CD4-positive, alpha-beta T cell (primary cell): ENCODE data around the gene REC8. TPM values are rescaled to one million over a fixed set of nuclear protein-coding genes. Genes with fewer than 3 reads are reported as not detected.
"Not testable (repeated sequence)": the region's sequence is repeated elsewhere in the genome, so short reads cannot be mapped to it uniquely, and the experiment has no call there.

Source experiments
- ATAC-seq: fragments of 200-7000 bp; cut with Tn5 transposase; one replicate; pipeline ENCODE4 v1.10.0; 2022; ENCODE audit warnings: mild to moderate bottlenecking; ENCODE audit not compliant: poor library complexity
- CTCF ChIA-PET: fragments of 350-600 bp; sonication (Branson Sonifier 250); formaldehyde crosslinking; loops from one replicate; lab custom pipeline; 2021; ENCODE audit warnings: antibody characterized with exemption, inconsistent platforms; lab: Charles Lee
- POLR2A ChIA-PET: fragments of 350-600 bp; sonication (Branson Sonifier 250); formaldehyde crosslinking; loops from one replicate; lab custom pipeline; 2021; ENCODE audit warnings: antibody characterized with exemption, inconsistent platforms; lab: Charles Lee
- DNase-seq, 14 experiments: peaks; one replicate each; pipeline ENCODE4 v3.0.0-alpha.2; 2013 to 2020; ENCODE audit warnings: mixed read lengths in 2 of 14
- H3K27ac ChIP-seq, 2 donors: one replicate each; pipeline versions ENCODE4 v1.5.1 to v1.7.0; 2013; ENCODE audit warnings: low read length in 2 of 2, low read depth in 1 of 2, mild to moderate bottlenecking in 1 of 2
- H3K27me3 ChIP-seq, 2 experiments: 1 replicate in 1 of 2; 2 replicates in 1 of 2; pipeline versions ENCODE4 v1.6.1 to v1.7.0; 2013; ENCODE audit warnings: low read length in 2 of 2, control low read depth in 1 of 2, mild to moderate bottlenecking in 1 of 2, moderate library complexity in 1 of 2; ENCODE audit not compliant: insufficient read depth in 2 of 2, control insufficient read depth in 1 of 2
- H3K36me3 ChIP-seq: one replicate; pipeline ENCODE4 v1.6.1; 2013; ENCODE audit warnings: low read length, control low read depth; ENCODE audit not compliant: insufficient read depth
- H3K4me1 ChIP-seq: one replicate; pipeline ENCODE4 v1.6.1; 2013; ENCODE audit warnings: low read length, control low read depth; ENCODE audit not compliant: insufficient read depth
- H3K4me3 ChIP-seq: one replicate; pipeline ENCODE4 v1.5.1; 2013; ENCODE audit warnings: mild to moderate bottlenecking, low read length, moderate library complexity
- H3K9me3 ChIP-seq, 2 experiments: 1 replicate in 1 of 2; 2 replicates in 1 of 2; pipeline versions ENCODE4 v1.6.1 to v1.7.0; 2013; ENCODE audit warnings: low read length in 2 of 2, mild to moderate bottlenecking in 2 of 2, control low read depth in 1 of 2, moderate library complexity in 1 of 2; ENCODE audit not compliant: control insufficient read depth in 1 of 2, insufficient read depth in 1 of 2
- H3K27ac Mint-ChIP-seq: one replicate; pipeline ENCODE4 v1.8.0; 2020; ENCODE audit warnings: mixed read lengths
- H3K27me3 Mint-ChIP-seq: one replicate; pipeline ENCODE4 v1.8.0; 2021; ENCODE audit warnings: mixed read lengths
- H3K36me3 Mint-ChIP-seq: one replicate; pipeline ENCODE4 v1.8.0; 2021; ENCODE audit warnings: low read depth, mixed read lengths
- H3K4me1 Mint-ChIP-seq: one replicate; pipeline ENCODE4 v1.8.0; 2021; ENCODE audit warnings: low read depth, mixed read lengths
- H3K4me3 Mint-ChIP-seq: one replicate; pipeline ENCODE4 v1.8.0; 2020; ENCODE audit warnings: mild to moderate bottlenecking, mixed read lengths
- H3K9me3 Mint-ChIP-seq: one replicate; pipeline ENCODE4 v1.8.0; 2020; ENCODE audit warnings: mixed read lengths
- intact Hi-C, 2 experiments: fragments of 100-400 bp; cut with DNase I in 1 of 2; cut with micrococcal nuclease in 1 of 2; formaldehyde crosslinking; loops; one replicate each; pipeline versions ENCODE4 v1.15.1 to v1.9.0; 2023 to 2025; cut with DNase I, micrococcal nuclease
- total RNA-seq, 174 experiments: library from RNA in 2 of 174; stranded (reverse) in 2 of 174; gene quantifications; one replicate each; pipeline ENCODE4 v1.2.3 and lab custom pipeline; 2021 to 2026
- TF ChIP-seq, protein P1 (sequence below): fragments of 200-600 bp; IDR thresholded peaks from one replicate; pipeline ENCODE4 v1.8.0; 2022; ENCODE audit warnings: antibody characterized with exemption, mild to moderate bottlenecking

Gene REC8
- total RNA-seq, 2 experiments from 2014 or later, result 105 to 107 TPM

DNA sequence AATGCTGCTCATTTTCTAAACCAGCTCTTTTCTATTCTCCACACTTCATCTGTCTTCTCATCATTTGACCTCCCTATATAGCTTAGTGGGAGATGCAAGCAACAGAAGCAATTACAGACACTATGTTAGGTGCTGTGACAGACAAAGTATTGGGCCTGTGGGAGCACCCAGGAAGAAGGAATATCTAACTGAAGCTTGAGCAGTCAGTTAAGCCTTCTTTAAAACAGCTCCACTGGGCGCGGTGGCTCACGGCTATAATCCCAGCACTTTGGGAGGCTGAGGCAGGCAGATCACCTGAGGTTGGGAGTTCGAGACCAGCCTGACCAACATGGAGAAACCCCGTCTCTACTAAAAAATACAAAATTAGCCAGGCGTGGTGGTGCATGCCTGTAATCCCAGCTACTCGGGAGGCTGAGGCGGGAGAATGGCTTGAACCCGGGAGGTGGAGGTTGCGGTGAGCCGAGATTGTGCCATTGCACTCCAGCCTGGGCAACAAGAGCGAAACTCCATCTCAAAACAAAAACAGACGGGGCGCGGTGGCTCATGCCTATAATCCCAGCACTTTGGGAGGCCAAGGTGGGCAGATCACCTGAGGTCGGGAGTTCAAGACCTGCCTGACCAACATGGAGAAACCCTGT, 31.5 kb downstream of the REC8 start:
- DNase-seq, result peak in 1 of 14 experiments; percentile 17
- H3K4me3 Mint-ChIP-seq, H3K27me3 ChIP-seq, ATAC-seq, H3K27ac Mint-ChIP-seq, H3K27ac ChIP-seq, intact Hi-C loops, H3K9me3 ChIP-seq, CTCF ChIA-PET, H3K4me3 ChIP-seq, H3K9me3 Mint-ChIP-seq, H3K27me3 Mint-ChIP-seq: not testable (repeated sequence)
- POLR2A ChIA-PET, result interaction anchor here (0.8 kb wide), 1 partner anchor 10 kb away, joined by 4 read pairs; the partner anchor contains the start of gene CHMP4A
- H3K36me3 Mint-ChIP-seq, result peaks cover 80% of the 10 kb centered on the region
- peaks cover 12% of the 10 kb centered on the region for H3K4me1 ChIP-seq
- peaks cover 48% of the 10 kb centered on the region for H3K36me3 ChIP-seq
- peaks cover 33% of the 10 kb centered on the region for H3K4me1 Mint-ChIP-seq

DNA sequence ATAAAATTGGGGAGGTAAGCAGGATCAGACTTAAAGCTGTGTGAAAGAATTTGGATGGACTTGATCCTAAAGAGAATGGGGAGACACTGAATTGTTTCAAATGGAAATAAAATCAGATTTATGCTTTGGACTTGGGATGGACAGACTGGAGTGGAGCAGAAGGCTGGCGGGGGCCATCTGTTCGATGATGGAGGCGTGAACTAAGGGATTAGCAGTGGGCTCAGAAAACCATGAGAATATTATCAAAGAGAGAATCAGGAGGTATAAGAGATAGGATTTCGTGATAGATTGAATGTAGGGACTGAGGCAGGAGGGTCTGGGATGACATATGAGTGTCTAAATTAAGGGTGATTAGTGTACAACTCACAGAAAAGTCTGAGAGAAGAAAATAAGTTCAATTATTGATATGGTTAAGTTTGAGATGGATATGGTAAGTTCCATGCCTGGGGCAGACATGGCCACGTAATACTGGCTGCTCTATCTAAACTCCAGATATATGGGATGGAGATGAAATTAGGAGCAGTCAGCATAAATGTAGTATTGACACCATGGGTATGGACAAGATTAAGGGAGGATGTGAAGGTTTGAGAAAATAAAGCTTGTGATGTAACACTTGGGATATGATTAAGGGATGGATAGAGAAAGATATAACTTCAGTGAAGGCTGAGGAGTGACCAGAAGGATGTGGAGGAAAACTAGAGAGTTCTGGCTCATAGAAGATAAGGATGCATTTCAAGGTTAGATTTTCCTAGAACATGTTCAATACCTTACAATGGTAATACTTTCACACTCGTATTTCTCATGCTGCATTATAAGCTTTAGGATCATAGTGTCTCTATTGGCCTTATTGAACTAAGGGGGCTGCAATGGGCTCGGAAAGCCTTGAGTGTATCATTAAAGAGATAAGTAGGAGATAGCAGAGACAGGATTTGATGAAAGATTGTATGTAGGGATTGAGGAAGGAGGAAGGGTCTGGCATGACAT, 32.6 kb downstream of the REC8 start:
- no peaks in the 10 kb centered on the region for H3K9me3 Mint-ChIP-seq

DNA sequence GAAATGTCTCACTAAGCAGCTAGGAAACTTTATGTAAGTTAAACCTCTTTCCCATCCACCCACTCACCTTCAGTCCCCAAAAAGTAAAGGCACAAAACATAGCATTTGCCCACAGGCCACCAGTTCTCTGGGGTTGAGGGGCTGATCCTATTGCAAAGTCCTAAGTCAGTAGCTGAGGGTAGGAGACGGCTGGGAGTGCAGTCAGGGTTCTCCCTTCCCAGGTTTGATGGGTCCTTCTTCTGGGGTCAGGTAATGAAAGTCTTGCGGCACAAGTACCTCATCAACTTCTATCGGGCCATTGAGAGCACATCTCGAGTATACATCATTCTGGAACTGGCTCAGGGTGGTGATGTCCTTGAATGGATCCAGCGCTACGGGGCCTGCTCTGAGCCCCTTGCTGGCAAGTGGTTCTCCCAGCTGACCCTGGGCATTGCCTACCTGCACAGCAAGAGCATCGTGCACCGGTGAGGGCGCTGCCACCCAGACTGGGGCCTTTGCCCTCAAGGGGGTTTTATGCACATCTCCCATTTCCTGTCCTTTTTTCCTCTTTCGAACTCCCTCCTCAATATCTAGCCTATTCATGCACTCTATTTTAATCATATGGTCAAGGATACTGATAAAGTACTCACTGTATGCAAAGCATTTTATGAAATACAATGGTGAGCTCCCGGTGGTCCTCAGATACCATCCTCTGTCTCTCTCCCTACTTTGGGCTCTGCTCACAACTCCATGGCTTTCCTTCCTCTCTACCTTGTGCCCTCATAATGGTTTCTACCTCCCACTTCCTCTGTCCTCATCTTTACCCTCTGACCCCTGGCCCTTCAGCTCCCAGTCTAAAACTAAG, 34.6 kb downstream of the REC8 start:
- H3K9me3 Mint-ChIP-seq, result no peaks in the 10 kb centered on the region
- ATAC-seq (no peak), DNase-seq (peak in 1 of 14 experiments; percentile 6)
- Histone ChIP-seq H3K36me3 (peaks cover 68% of the 10 kb centered on the region), H3K27ac (no peak overlapping the region), H3K4me1 (peaks cover 20% of the 10 kb centered on the region), H3K9me3 (no peaks in the 10 kb centered on the region), H3K4me3 (no peak overlapping the region), H3K27me3 (no peaks in the 10 kb centered on the region)
- H3K4me1 Mint-ChIP-seq, result peaks cover 27% of the 10 kb centered on the region
- H3K36me3 Mint-ChIP-seq, result peaks cover 86% of the 10 kb centered on the region
- ChIA-PET CTCF (no interaction called here), POLR2A (interaction anchor here (0.6 to 1.2 kb wide), 6 partner anchors 9 to 92 kb away, joined by 3 to 4 read pairs (median 3); partner anchors contain the start of genes DCAF11, IPO4, IRF9 and MDP1)
- no peak overlapping the region for H3K4me3 Mint-ChIP-seq
- intact Hi-C loops, result no loop called here
- TF ChIP-seq, protein P1, sequence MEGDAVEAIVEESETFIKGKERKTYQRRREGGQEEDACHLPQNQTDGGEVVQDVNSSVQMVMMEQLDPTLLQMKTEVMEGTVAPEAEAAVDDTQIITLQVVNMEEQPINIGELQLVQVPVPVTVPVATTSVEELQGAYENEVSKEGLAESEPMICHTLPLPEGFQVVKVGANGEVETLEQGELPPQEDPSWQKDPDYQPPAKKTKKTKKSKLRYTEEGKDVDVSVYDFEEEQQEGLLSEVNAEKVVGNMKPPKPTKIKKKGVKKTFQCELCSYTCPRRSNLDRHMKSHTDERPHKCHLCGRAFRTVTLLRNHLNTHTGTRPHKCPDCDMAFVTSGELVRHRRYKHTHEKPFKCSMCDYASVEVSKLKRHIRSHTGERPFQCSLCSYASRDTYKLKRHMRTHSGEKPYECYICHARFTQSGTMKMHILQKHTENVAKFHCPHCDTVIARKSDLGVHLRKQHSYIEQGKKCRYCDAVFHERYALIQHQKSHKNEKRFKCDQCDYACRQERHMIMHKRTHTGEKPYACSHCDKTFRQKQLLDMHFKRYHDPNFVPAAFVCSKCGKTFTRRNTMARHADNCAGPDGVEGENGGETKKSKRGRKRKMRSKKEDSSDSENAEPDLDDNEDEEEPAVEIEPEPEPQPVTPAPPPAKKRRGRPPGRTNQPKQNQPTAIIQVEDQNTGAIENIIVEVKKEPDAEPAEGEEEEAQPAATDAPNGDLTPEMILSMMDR, result no peak
- H3K27ac Mint-ChIP-seq, result peak overlapping the region; percentile 54
- H3K27me3 Mint-ChIP-seq, result no peaks in the 10 kb centered on the region

More for the DNA sequence above, 32.6 kb downstream of the REC8 start:
- TF ChIP-seq, protein P1, result no peak
- no peak overlapping the region for H3K27ac ChIP-seq
- ATAC-seq (no peak), DNase-seq (no peak)
- peaks cover 51% of the 10 kb centered on the region for H3K36me3 ChIP-seq
- no peak overlapping the region for H3K4me3 ChIP-seq
- H3K9me3 ChIP-seq, result no peaks in the 10 kb centered on the region
- H3K36me3 Mint-ChIP-seq, result peaks cover 78% of the 10 kb centered on the region
- H3K27me3 Mint-ChIP-seq, result no peaks in the 10 kb centered on the region
- no peaks in the 10 kb centered on the region for H3K27me3 ChIP-seq
- peaks cover 22% of the 10 kb centered on the region for H3K4me1 Mint-ChIP-seq
- CTCF ChIA-PET, result no interaction called here
- peak overlapping the region; percentile 1 for H3K27ac Mint-ChIP-seq
- H3K4me3 Mint-ChIP-seq, result no peak overlapping the region
- intact Hi-C loops, result no loop called here
- H3K4me1 ChIP-seq, result peaks cover 8% of the 10 kb centered on the region
- POLR2A ChIA-PET, result interaction anchor here (1.1 kb wide), 1 partner anchor 9 kb away, joined by 3 read pairs; no protein-coding TSS in a partner anchor
